Gastrocnemius medialis (tissue), 4 donors: Measurements from ENCODE around the gene SIAE.

Experiments used
- CTCF ChIP-seq, 5 experiments: fragments of 450-650 bp in 3 of 5; fragments of 200-600 bp in 2 of 5; sonication (generic) in 2 of 5; IDR thresholded peaks in 4 of 5; conservative IDR thresholded peaks in 1 of 5; 1 replicate in 4 of 5; 2 replicates in 1 of 5; pipeline ENCODE4 v1.5.1; 2016 to 2019; ENCODE audit warnings: antibody characterized with exemption in 5 of 5, mild to moderate bottlenecking in 3 of 5, moderate library complexity in 3 of 5
- POLR2A ChIP-seq, 2 donors: fragments of 450-650 bp; IDR thresholded peaks; one replicate each; pipeline ENCODE4 v1.6.1; 2017; ENCODE audit warnings: antibody characterized with exemption in 2 of 2, mild to moderate bottlenecking in 2 of 2, moderate library complexity in 2 of 2

GRCh38 chr11:124719534-124719933, 46.0 kb upstream of the SIAE start:
- no peak for TF ChIP-seq CTCF (IDR thresholded peaks at IDR 0.05 in 4 of 5, conservative IDR thresholded peaks at IDR 0.05 in 1 of 5)
- no peak for TF ChIP-seq POLR2A (IDR thresholded peaks at IDR 0.05)
